Measurements from ENCODE around the gene TMEM127. TPM values are rescaled to one million over a fixed set of nuclear protein-coding genes. Genes with fewer than 3 reads are reported as not detected.
A peak's percentile ranks its signal among the peaks of the same experiment; 100 is the strongest.

Gene TMEM127
- total and polyA plus RNA-seq, 12 donors, result 14.9 to 89.2 (median 63.3) TPM

DNA sequence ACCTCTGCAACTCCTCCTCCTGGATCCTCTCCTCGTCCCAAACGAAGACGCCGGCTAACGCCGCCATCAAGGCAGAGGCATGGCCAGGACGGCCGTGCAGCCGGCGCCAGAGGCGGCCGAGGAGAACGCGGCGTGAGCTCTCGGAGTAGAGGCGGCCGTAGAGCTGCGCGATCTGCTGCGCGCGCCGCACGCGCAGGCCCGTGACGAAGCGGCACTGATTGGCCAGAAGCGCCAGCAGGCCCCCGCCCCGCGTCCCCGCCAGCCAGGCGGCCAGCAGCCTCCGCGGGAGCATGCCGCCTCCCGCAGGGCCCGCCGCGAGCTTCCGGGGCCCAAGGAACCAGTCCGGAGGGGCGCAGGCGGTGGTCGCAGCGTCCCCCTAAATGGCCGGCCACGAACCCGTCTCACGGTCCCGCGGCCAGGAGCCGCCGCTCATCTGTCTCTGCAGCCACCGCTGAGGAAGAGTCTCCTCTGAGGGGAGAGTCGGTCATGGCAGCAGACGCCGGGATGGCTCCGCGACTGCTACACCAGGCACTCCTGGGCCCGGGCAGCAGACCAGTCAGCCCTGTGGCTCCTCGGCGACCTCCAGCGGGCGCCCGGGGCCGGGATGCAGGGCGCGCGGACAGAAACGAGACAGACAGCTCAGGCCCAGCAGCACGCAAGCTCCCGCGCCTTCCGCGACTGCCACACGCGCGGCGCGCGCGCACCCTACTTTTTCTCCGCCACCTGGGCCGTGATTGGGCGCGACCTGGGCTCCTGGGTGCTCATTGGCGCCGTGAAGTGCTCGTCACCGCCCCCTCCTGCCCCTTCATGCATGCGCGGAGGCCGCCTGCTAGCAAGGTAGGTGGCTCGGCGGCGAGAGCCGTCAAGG is 57.4 kb downstream of the TMEM127 start, which contains the start of gene STARD7:
TSS of gene STARD7 (minus strand) at position 685 of the 868 bp plus-strand sequence. CDS start at position 292, 393 bp downstream.
- H3K36me3 ChIP-seq (replicated peaks in 1 of 2), result no peaks in the 10 kb centered on the region
- TF ChIP-seq CTCF (IDR thresholded peaks at IDR 0.05), result peak in 3 of 6 experiments; percentile 11 to 16 (median 13)
- peak; percentile 90 to 97 for TF ChIP-seq POLR2A (IDR thresholded peaks at IDR 0.05)
- no peaks in the 10 kb centered on the region for H3K27me3 ChIP-seq
- peak within 1 kb of the TSS; percentile 89 to 97 (median 97) for H3K27ac ChIP-seq
- H3K9me3 ChIP-seq (replicated peaks in 1 of 3), result no peaks in the 10 kb centered on the region
- intact Hi-C loops (cut with DNase I), result loop anchor here in 1 of 2 donors (10.0 kb wide), 1 partner anchor 46 kb away; no protein-coding TSS in a partner anchor
- H3K4me3 ChIP-seq, result peak within 1 kb of the TSS; percentile 35 to 78 (median 70)
- 0% methylated on average over 1 to 100 of the region's 100 CpGs for WGBS, 4 donors
- H3K4me1 ChIP-seq (replicated peaks in 1 of 2), result peaks cover 40 to 51% of the 10 kb centered on the region in 2 donors
- peak; percentile 99 to 100 (median 99) for DNase-seq

DNA sequence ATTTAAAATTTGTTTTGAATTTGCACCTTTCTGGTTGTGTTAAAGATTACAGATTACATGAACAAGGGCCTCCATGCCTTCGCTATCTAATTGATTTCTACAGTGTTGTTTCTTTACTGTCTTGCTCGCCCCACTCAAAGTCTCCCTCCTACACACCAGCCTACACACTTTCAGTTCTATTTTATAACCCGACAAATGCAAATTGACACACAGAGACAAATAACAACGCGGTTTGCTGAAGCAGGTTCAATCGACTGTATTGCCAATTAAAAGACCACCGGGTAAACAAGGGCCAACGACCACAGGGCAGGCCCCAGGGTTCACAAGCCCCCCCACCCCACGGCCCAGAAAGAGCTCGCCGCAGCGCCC is 58.0 kb downstream of the TMEM127 start:
- intact Hi-C loops (cut with DNase I), result loop anchor here in 1 of 2 donors (10.0 kb wide), 1 partner anchor 47 kb away; no protein-coding TSS in a partner anchor
- DNase-seq, result no peak
- Histone ChIP-seq H3K27me3 (no peaks in the 10 kb centered on the region), H3K4me1 (replicated peaks in 1 of 2) (peaks cover 47 to 57% of the 10 kb centered on the region in 2 donors), H3K36me3 (replicated peaks in 1 of 2) (no peaks in the 10 kb centered on the region), H3K27ac (peak overlapping the region; percentile 89 to 97 (median 97)), H3K9me3 (replicated peaks in 1 of 3) (no peaks in the 10 kb centered on the region), H3K4me3 (peak overlapping the region; percentile 35 to 78 (median 70))
- no peak for TF ChIP-seq POLR2A (IDR thresholded peaks at IDR 0.05)
- no peak for TF ChIP-seq CTCF (IDR thresholded peaks at IDR 0.05)
- WGBS, 4 donors, result 0 to 1% (median 0%) methylated on average over 7 to 12 of the region's 12 CpGs

DNA sequence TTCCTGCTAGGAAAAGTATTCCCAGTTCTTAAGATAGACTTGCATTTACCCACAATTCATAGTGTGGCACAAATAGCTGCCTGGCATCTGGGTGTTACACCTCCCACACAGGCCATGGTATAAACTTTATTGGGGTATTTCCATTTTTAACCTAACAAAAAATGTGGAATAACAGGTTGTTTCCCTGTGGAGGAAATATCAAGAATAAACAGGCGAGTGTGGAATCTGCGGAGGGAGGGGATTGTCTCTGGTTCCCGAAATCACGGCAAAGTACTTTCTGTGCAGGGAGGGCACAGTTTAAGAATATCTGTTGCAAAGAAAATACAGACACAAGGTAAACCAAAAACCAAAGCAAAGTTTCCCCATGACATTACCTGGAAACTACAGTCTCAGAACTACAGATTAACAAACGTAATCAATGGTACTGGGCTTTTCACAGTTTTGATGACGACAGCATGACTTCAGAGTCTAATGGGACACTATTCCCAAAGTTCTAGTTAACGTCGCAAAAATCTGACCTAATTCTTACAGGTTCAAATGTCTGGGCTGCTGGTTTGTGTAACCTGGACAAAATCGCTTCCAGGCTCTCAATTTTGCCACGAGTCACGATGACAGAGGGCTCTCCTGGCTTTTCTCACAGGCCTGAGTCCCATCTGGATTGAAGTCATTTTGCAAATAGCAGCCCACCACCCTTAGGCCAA is 58.6 kb downstream of the TMEM127 start:
- intact Hi-C loops (cut with DNase I), result loop anchor here in 1 of 2 donors (10.0 kb wide), 1 partner anchor 48 kb away; no protein-coding TSS in a partner anchor

More for the DNA sequence above, 58.6 kb downstream of the TMEM127 start:
- no peak for TF ChIP-seq POLR2A (IDR thresholded peaks at IDR 0.05)
- TF ChIP-seq CTCF (IDR thresholded peaks at IDR 0.05), result no peak
- no peaks in the 10 kb centered on the region for H3K9me3 ChIP-seq (replicated peaks in 1 of 3)
- WGBS, 4 donors, result 7 to 11% (median 10%) methylated on average over 11 of the region's 11 CpGs
- peaks cover 50 to 62% of the 10 kb centered on the region in 2 donors for H3K4me1 ChIP-seq (replicated peaks in 1 of 2)
- peak overlapping the region in 3 of 4 donors; percentile 35 to 78 (median 75) for H3K4me3 ChIP-seq
- peak overlapping the region; percentile 89 to 97 (median 97) for H3K27ac ChIP-seq
- no peaks in the 10 kb centered on the region for H3K27me3 ChIP-seq
- peak in 1 of 7 donors; percentile 2 for DNase-seq
- no peaks in the 10 kb centered on the region for H3K36me3 ChIP-seq (replicated peaks in 1 of 2)
